HAP-1 (cell line): Measurements from ENCODE around the gene ZMIZ1.

Experiments used
- DNase-seq, 2 experiments: peaks; one replicate each; pipeline ENCODE4 v3.0.0-alpha.2; 2016 to 2020; ENCODE audit warnings: low spot score in 2 of 2
- H3K27me3 ChIP-seq: fragments of 250-450 bp; sonication (Bioruptor Pico); 2 replicates; pipeline ENCODE4 v1.5.1; 2020; ENCODE audit warnings: low read depth, mild to moderate bottlenecking, moderate library complexity
- H3K36me3 ChIP-seq: fragments of 250-450 bp; sonication (Bioruptor Pico); replicated peaks from 2 replicates; pipeline ENCODE4 v1.5.1; 2020; ENCODE audit warnings: mild to moderate bottlenecking
- H3K4me1 ChIP-seq: fragments of 250-450 bp; sonication (Bioruptor Pico); 2 replicates; pipeline ENCODE4 v1.5.1; 2020; ENCODE audit warnings: mild to moderate bottlenecking
- H3K4me3 ChIP-seq: fragments of 250-450 bp; sonication (Bioruptor Pico); 2 replicates; pipeline ENCODE4 v1.5.1; 2020; ENCODE audit warnings: mild to moderate bottlenecking, moderate library complexity
- H3K9me3 ChIP-seq: fragments of 250-450 bp; sonication (Bioruptor Pico); 2 replicates; pipeline ENCODE4 v1.5.1; 2020; ENCODE audit warnings: mild to moderate bottlenecking, moderate library complexity
- in situ Hi-C: fragments of 300-500 bp; cut with MboI; formaldehyde crosslinking; loops from 3 replicates; pipeline ENCODE4 v1.14.3; 2020; ENCODE audit warnings: low sequenced_read_pairs, inconsistent platforms, mixed read lengths

Gene ZMIZ1

DNA sequence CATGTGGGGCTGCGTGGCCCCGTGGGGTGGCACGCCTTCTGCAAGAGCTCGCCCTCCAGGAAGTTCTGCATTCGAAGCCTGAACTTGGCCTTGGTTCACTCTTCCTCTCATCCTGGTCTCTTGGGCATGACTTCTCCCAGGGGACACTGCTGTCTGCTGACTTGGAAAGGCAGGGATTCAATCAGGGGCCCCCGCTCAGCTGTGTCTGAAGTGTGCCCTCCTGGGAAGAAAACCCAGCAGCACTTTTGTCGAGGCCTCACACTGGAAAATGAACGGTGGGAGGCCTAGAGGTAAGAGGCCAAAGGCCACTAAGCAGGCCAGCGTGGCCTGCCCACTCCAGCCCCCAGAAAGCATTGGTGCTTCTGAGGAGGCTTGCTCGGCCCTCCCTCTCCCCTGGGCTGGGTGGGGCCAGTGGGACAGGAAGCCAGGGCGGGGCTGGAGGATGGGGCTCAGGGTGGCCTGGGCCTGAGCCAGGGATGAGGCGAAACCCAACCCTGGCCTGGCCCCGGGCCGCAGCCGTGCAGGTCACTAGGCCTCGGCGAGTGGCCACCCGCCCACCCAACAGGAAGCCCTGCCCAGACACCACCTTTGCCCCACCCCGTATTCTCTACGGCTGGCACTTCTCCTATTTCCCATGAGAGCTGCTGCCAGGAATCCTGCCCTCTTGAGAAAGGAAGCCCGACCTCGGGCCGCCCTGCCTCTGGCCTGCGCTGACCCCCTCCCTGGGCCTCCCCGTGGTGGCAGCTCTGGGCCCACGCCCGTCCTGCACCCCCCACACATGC is 81.1 kb downstream of the ZMIZ1 start:
- in situ Hi-C loops: no loop called here
- no peaks in the 10 kb centered on the region for H3K27me3 ChIP-seq
- H3K36me3 ChIP-seq: no peaks in the 10 kb centered on the region
- peak in 1 of 2 experiments; percentile 58 for DNase-seq
- no peak overlapping the region for H3K4me3 ChIP-seq
- H3K4me1 ChIP-seq: peaks cover 10% of the 10 kb centered on the region; the same call in 1 of the 2 replicates
- no peaks in the 10 kb centered on the region for H3K9me3 ChIP-seq

GRCh38 chr10:79150444-79150754 is 81.6 kb downstream of the ZMIZ1 start:
- Histone ChIP-seq H3K4me1 (peaks cover 8% of the 10 kb centered on the region; the same call in 1 of the 2 replicates), H3K27me3 (no peaks in the 10 kb centered on the region), H3K9me3 (no peaks in the 10 kb centered on the region), H3K4me3 (no peak overlapping the region), H3K36me3 (no peaks in the 10 kb centered on the region)
- no peak for DNase-seq
- in situ Hi-C loops: no loop called here

- in situ Hi-C loops: no loop called here
- no peak for DNase-seq
- H3K27me3 ChIP-seq: no peaks in the 10 kb centered on the region
- H3K4me3 ChIP-seq: no peak overlapping the region
- no peaks in the 10 kb centered on the region for H3K36me3 ChIP-seq
- peaks cover 7% of the 10 kb centered on the region for H3K4me1 ChIP-seq
- no peaks in the 10 kb centered on the region for H3K9me3 ChIP-seq
Observed at GRCh38 chr10:79152423-79152817, 83.7 kb downstream of the ZMIZ1 start.

DNA sequence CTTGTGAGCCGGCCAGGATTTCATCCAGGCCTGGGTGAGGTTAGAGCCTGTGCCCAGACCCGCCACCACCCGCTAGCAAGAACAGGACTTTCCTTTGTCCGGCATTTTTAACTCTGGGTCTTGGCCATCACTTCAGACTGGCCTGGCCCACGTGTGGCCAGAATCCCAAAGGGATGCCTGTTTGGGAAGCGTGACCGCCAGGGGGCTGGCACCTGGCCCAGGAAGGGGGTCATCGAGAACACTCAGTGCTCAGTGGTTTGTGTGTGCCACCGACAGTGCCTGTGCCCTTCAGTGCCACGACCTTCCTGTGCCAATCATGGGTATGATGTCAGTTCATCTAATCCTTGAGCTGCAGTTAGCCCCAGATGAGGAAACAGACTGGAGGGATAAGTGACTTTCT is 85.0 kb downstream of the ZMIZ1 start:
- in situ Hi-C loops: no loop called here
- Histone ChIP-seq H3K27me3 (no peaks in the 10 kb centered on the region), H3K36me3 (no peaks in the 10 kb centered on the region), H3K4me3 (no peak overlapping the region), H3K9me3 (no peaks in the 10 kb centered on the region), H3K4me1 (peaks cover 18% of the 10 kb centered on the region)
- no peak for DNase-seq

- in situ Hi-C loops: no loop called here
Observed at GRCh38 chr10:79155301-79156081, 86.7 kb downstream of the ZMIZ1 start.

GRCh38 chr10:79156334-79157274 is 87.8 kb downstream of the ZMIZ1 start:
- Histone ChIP-seq H3K4me3 (no peak overlapping the region), H3K27me3 (no peaks in the 10 kb centered on the region), H3K4me1 (peaks cover 16% of the 10 kb centered on the region), H3K36me3 (no peaks in the 10 kb centered on the region), H3K9me3 (no peaks in the 10 kb centered on the region)
- in situ Hi-C loops: no loop called here
- DNase-seq: no peak

More at GRCh38 chr10:79155301-79156081, 86.7 kb downstream of the ZMIZ1 start:
- no peaks in the 10 kb centered on the region for H3K36me3 ChIP-seq
- H3K4me3 ChIP-seq: no peak overlapping the region
- DNase-seq: no peak
- H3K4me1 ChIP-seq: peaks cover 16% of the 10 kb centered on the region
- H3K9me3 ChIP-seq: no peaks in the 10 kb centered on the region
- H3K27me3 ChIP-seq: no peaks in the 10 kb centered on the region

DNA sequence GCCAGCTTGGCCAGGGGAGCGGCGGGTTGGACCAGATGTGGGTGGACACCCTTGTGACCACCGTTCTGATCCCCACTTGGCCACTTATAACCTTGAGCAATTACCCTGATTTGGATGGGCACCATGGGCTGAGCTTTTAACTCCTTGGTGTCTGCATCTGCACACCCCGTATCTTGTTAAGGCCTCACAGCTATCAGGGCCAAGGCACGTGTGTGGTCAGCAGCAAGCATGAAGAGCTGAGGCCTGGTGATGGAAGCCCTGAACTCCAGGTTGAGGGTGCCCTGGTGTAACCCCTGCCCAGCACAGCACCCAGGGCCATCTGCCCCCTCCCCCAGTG is 89.2 kb downstream of the ZMIZ1 start:
- Histone ChIP-seq H3K27me3 (no peaks in the 10 kb centered on the region), H3K36me3 (no peaks in the 10 kb centered on the region), H3K4me3 (no peak overlapping the region), H3K4me1 (peaks cover 16% of the 10 kb centered on the region), H3K9me3 (no peaks in the 10 kb centered on the region)
- in situ Hi-C loops: no loop called here
- no peak for DNase-seq

- Histone ChIP-seq H3K9me3 (no peaks in the 10 kb centered on the region), H3K36me3 (no peaks in the 10 kb centered on the region), H3K27me3 (no peaks in the 10 kb centered on the region), H3K4me1 (peaks cover 16% of the 10 kb centered on the region), H3K4me3 (no peak overlapping the region)
- in situ Hi-C loops: no loop called here
- DNase-seq: no peak
Observed at GRCh38 chr10:79158402-79159097, 89.8 kb downstream of the ZMIZ1 start.

GRCh38 chr10:79159141-79159651 is 90.4 kb downstream of the ZMIZ1 start:
- H3K4me1 ChIP-seq: peaks cover 16% of the 10 kb centered on the region
- no peaks in the 10 kb centered on the region for H3K36me3 ChIP-seq
- DNase-seq: no peak
- no peaks in the 10 kb centered on the region for H3K9me3 ChIP-seq
- in situ Hi-C loops: no loop called here
- H3K27me3 ChIP-seq: no peaks in the 10 kb centered on the region
- H3K4me3 ChIP-seq: no peak overlapping the region

- no peaks in the 10 kb centered on the region for H3K36me3 ChIP-seq
- DNase-seq: no peak
Observed at GRCh38 chr10:79159785-79160184, 91.0 kb downstream of the ZMIZ1 start.

DNA sequence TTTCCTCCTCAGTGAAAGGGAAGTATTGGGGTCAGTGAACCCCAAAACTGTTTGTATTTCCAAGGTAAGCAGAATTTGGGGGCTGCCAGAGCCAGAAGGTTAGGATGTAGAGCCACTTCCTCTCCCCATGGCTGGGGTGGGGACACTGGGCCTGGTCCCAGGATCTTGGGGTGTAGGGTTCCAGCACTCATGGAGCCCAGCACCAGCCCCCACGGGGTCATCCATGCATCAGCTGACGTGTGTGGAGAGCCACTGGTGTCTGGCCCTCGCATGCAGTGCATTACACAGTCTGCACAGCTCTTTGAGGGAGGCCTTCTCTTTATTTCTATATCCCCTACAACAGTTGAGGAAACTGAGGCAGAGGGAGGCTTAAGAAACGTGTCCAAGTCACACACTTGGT is 91.4 kb downstream of the ZMIZ1 start:
- peaks cover 16% of the 10 kb centered on the region for H3K4me1 ChIP-seq
- no peak for DNase-seq
- no peaks in the 10 kb centered on the region for H3K36me3 ChIP-seq
- no peaks in the 10 kb centered on the region for H3K27me3 ChIP-seq
- in situ Hi-C loops: no loop called here
- H3K9me3 ChIP-seq: no peaks in the 10 kb centered on the region
- no peak overlapping the region for H3K4me3 ChIP-seq

More at GRCh38 chr10:79159785-79160184, 91.0 kb downstream of the ZMIZ1 start:
- in situ Hi-C loops: no loop called here
- peaks cover 16% of the 10 kb centered on the region for H3K4me1 ChIP-seq
- H3K9me3 ChIP-seq: no peaks in the 10 kb centered on the region
- no peak overlapping the region for H3K4me3 ChIP-seq
- H3K27me3 ChIP-seq: no peaks in the 10 kb centered on the region

DNA sequence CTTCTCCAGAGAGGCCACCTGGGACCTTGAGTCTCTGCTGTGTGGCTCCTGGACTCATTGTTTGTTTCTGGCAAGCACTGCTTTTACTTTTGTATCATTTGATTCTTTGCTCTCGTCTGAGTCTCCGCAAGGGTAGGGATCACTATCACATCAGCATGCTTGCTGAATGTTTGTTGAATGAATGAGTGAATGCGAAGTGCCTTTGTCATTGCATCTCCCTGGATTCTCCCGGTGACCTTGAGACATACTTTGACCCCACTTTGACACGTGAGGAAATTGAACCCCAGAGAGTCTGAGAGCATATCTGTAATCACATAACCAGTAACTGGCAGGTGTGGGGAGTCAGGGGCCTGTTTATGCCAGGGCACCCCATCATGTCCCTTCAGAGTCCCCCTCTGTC is 92.8 kb downstream of the ZMIZ1 start:
- no peak for DNase-seq
- no peaks in the 10 kb centered on the region for H3K27me3 ChIP-seq
- peaks cover 16% of the 10 kb centered on the region for H3K4me1 ChIP-seq
- no peaks in the 10 kb centered on the region for H3K36me3 ChIP-seq
- H3K4me3 ChIP-seq: no peak overlapping the region
- no peaks in the 10 kb centered on the region for H3K9me3 ChIP-seq
- in situ Hi-C loops: no loop called here

- H3K36me3 ChIP-seq: no peaks in the 10 kb centered on the region
- H3K4me3 ChIP-seq: no peak overlapping the region
- no peaks in the 10 kb centered on the region for H3K9me3 ChIP-seq
- no peak for DNase-seq
- in situ Hi-C loops: no loop called here
- H3K27me3 ChIP-seq: no peaks in the 10 kb centered on the region
- peaks cover 14% of the 10 kb centered on the region for H3K4me1 ChIP-seq
Observed at GRCh38 chr10:79162022-79162421, 93.3 kb downstream of the ZMIZ1 start.
